ENCODE measurements around the gene TP53I11. TPM values are rescaled to one million over a fixed set of nuclear protein-coding genes. Genes with fewer than 3 reads are reported as not detected.

Gene TP53I11
- total and polyA plus RNA-seq, 2 experiments from 2014 or later: 112 to 155 TPM

DNA sequence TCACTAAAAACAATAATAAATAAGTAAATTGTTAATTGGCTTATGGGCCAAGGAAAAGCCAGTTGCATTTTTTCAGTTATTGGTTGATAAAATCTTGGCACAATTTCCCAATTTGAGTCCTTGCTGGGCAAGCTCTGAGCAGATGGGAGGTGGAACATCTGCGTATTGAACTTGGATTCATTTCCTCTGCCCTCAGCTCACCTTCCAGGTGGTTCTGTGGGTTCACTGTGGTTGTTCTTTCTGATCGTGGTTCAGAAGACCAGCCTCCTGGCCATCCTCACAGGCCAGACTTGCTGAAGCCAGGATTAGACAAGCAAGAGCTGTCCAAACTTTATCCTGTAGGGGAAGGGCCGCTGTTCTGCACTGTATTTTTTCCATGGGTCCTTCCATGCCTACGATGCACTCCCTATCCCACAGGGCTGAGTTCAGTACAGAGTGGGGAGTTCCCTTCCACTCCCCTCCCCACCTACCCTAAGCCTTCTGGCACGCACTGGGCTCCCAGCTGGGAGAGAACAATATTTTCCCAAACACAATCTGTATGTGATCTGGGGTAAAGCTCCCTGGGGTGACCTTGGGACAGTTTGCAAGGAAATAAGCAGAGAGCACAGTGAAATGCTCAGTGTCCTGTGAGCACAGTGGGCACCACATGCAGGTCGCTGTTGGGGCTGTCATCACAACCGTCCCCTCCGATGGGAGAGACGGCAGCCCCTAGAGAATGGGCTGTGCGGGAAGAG lies 43.5 kb upstream of the TP53I11 start:
- no peak overlapping the region for H3K4me3 ChIP-seq
- H3K9me3 ChIP-seq (ENCODE audit: low read depth): no peaks in the 10 kb centered on the region
- H3K36me3 ChIP-seq: no peaks in the 10 kb centered on the region
- H3K27ac ChIP-seq: no peak overlapping the region
- H3K4me1 ChIP-seq (ENCODE audit: low read depth): peaks cover 10% of the 10 kb centered on the region
- no peaks in the 10 kb centered on the region for H3K27me3 ChIP-seq
- DNase-seq (ENCODE audit: low read depth in 1 of 2, low spot score in 1 of 2): no peak
- TF ChIP-seq, protein P1, sequence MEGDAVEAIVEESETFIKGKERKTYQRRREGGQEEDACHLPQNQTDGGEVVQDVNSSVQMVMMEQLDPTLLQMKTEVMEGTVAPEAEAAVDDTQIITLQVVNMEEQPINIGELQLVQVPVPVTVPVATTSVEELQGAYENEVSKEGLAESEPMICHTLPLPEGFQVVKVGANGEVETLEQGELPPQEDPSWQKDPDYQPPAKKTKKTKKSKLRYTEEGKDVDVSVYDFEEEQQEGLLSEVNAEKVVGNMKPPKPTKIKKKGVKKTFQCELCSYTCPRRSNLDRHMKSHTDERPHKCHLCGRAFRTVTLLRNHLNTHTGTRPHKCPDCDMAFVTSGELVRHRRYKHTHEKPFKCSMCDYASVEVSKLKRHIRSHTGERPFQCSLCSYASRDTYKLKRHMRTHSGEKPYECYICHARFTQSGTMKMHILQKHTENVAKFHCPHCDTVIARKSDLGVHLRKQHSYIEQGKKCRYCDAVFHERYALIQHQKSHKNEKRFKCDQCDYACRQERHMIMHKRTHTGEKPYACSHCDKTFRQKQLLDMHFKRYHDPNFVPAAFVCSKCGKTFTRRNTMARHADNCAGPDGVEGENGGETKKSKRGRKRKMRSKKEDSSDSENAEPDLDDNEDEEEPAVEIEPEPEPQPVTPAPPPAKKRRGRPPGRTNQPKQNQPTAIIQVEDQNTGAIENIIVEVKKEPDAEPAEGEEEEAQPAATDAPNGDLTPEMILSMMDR (IDR thresholded peaks at IDR 0.05; ENCODE audit: low read depth, low read length): no peak

DNA sequence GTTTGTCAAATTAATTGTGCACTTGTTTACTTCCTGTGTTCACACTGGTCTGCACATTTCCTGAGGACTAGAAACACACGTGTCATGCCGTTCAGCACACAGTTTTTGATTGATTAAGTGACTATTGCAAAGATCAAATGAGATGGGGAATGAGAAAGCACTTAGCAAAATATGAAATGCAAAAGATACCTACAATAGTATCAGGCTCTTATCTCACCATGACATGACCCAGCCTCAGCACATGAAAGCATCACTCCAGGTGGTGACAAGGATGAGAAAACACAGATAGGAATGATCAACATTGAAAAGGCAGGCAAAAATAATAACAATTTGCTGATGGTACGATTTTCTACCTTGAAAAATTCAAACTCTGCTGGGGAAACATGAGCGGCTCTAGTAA lies 42.1 kb upstream of the TP53I11 start:
- peaks cover 10% of the 10 kb centered on the region for H3K4me1 ChIP-seq (ENCODE audit: low read depth)
- no peaks in the 10 kb centered on the region for H3K9me3 ChIP-seq (ENCODE audit: low read depth)
- TF ChIP-seq, protein P1 (IDR thresholded peaks at IDR 0.05; ENCODE audit: low read depth, low read length): no peak
- DNase-seq (ENCODE audit: low read depth in 1 of 2, low spot score in 1 of 2): no peak
- H3K27ac ChIP-seq: no peak overlapping the region
- no peaks in the 10 kb centered on the region for H3K27me3 ChIP-seq
- H3K4me3 ChIP-seq: no peak overlapping the region
- no peaks in the 10 kb centered on the region for H3K36me3 ChIP-seq

- H3K4me1 ChIP-seq (ENCODE audit: low read depth): peaks cover 10% of the 10 kb centered on the region
- DNase-seq (ENCODE audit: low read depth in 1 of 2, low spot score in 1 of 2): no peak
- TF ChIP-seq, protein P1 (IDR thresholded peaks at IDR 0.05; ENCODE audit: low read depth, low read length): no peak
- H3K36me3 ChIP-seq: no peaks in the 10 kb centered on the region
- no peak overlapping the region for H3K27ac ChIP-seq
- H3K27me3 ChIP-seq: no peaks in the 10 kb centered on the region
- no peaks in the 10 kb centered on the region for H3K9me3 ChIP-seq (ENCODE audit: low read depth)
- no peak overlapping the region for H3K4me3 ChIP-seq
These were observed 41.5 kb upstream of the TP53I11 start for GRCh38 chr11:44992181-44992582.

DNA sequence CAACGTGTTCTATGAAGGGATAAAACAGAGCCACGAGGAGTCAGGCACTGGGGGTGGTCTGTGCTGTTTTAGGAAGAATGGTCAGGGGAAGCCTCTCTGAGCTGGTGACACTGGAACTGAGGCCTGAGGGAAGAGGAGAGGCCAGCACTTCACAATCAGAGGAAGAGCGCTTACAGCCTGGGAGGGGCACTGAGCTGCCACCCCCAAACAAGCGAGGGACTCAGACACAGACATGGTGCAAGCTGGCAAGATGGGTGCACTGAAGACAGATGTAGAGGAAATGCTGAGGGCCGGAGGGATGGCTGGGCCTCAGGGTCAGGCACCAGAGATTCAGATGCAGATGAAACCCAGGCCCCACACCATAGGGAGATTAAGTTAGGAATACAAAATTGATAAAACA lies 40.0 kb upstream of the TP53I11 start:
- Histone ChIP-seq H3K27ac (no peak overlapping the region), H3K9me3 (ENCODE audit: low read depth) (no peaks in the 10 kb centered on the region), H3K4me1 (ENCODE audit: low read depth) (peaks cover 10% of the 10 kb centered on the region), H3K4me3 (no peak overlapping the region), H3K27me3 (no peaks in the 10 kb centered on the region), H3K36me3 (no peaks in the 10 kb centered on the region)
- no peak for DNase-seq (ENCODE audit: low read depth in 1 of 2, low spot score in 1 of 2)
- TF ChIP-seq, protein P1 (IDR thresholded peaks at IDR 0.05; ENCODE audit: low read depth, low read length): no peak

- H3K9me3 ChIP-seq (ENCODE audit: low read depth): no peaks in the 10 kb centered on the region
- H3K4me3 ChIP-seq: no peak overlapping the region
- peaks cover 10% of the 10 kb centered on the region for H3K4me1 ChIP-seq (ENCODE audit: low read depth)
- no peak overlapping the region for H3K27ac ChIP-seq
- TF ChIP-seq, protein P1 (IDR thresholded peaks at IDR 0.05; ENCODE audit: low read depth, low read length): no peak
- H3K27me3 ChIP-seq: no peaks in the 10 kb centered on the region
- no peaks in the 10 kb centered on the region for H3K36me3 ChIP-seq
- DNase-seq (ENCODE audit: low read depth in 1 of 2, low spot score in 1 of 2): peak in 1 of 2 donors; percentile 62
These were observed 39.3 kb upstream of the TP53I11 start for GRCh38 chr11:44989831-44990566.
